DMS79 (cell line): ENCODE data around the gene SSTR5.

Source experiments
- DNase-seq: peaks from one replicate; lab custom pipeline; 2025; lab: John Stamatoyannopoulos, UW

The SSTR5 gene

DNA sequence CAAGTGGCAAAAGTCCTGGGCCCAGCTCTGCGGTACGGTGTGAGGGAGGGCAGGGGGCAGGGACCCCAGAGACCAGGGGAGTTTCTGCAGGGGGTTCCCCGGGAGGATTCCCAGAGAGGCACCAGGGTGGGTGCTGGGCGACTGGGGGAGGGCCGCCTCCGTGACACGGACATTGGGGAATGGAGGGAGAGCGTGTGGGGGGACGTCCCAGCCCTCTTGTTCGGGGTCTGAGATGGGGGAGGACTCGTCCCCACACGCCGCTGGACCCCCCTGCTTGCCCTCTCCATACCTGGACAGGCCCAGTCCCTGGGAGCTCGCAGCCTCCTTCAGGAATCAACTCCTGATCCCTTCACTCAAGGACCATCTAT lies 49.8 kb downstream of the SSTR5 start:
- no peak for DNase-seq

DNA sequence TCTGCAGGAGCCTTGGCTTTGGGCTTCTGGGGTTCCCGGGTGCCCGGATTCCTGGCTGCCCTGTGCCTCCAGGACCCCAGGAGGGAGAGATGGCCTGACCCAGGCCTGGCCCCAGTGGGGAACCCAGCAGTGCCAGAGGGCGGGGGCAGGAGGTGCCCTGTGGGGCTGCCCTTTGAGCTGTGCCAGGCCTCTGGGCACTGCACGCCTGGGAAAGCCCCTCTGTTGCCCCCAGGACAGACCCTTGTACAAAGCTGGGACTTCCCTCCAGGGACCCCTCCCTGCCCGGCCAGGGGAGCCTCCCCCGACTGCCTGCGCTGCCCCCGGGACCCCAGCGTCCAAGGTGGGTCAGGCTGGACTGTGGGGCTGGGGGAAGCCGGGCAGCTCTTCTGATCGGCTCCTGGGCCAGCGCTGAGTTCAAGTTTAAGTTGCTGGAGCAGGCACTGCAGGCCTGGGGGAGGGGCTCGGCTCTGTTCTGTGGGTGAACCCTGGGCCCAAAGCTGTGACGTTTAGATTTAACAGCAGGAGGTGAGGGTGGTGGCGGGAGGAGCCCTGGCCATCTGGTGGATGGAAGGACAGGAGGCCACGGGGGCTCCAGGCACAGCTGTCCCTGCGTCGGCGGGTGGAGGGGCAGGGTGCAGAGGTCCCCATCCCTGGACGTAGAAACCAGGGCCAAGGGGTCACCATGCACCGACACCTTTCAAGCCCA lies 51.1 kb downstream of the SSTR5 start:
- no peak for DNase-seq

DNA sequence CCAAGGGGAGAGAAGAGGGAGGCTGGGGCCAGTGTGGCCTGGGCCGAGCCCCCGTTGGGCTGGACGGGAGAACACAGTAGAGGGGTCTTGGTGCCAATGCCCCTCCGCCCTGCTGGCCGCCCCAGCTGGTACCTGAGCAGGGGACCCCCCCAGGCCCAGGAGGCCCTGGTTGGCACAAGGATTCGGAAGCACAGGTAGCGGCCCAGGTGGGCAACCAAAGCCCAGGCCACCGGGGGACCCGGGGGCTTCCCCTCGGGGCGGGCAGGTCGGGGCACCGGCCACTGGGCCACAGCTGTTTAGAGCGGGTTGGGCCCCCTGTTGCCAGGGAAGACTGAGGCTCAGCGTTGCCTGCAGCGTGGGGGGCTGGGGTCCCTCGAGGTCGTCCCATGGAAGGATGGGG lies 51.7 kb downstream of the SSTR5 start:
- no peak for DNase-seq

DNA sequence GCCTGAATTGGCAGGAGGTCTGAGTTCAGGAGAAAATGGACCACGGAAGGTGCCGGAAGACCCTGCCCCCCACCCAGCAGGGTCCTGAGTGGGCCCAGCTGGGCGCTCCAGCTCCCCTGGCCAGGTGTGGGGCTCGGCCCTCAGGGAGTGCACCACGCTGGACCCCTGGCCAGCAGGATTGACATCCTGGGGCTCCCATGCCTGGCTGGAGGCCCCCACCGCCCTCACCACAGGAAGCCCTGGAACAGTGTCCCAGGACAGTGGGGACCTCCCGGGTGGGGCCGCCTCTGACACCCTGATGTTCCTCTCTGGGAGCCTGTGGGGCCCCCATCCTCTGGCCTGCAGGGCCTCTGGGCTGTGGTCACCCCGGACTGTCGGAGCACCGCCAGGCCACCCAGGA lies 52.2 kb downstream of the SSTR5 start:
- DNase-seq, result no peak

DNA sequence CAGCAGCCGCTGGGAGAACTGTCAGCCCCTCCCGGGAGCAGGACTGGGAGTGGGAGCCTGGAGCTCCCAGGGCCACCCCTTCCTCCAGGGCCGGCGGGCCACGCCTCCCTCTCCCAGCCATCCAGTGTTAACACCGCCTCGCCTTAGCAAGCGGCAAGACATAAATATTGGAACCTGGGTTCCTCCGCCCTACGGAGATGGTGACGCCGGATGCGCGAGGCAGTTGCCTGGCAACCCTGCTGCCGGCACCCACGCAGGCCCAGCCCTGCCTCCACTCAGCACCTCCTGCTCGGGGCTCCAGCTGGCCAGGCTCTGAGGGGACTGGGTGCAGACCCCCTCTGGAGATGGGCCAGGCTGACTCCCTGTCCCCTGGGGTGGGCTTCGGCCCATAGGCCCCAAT lies 52.9 kb downstream of the SSTR5 start:
- peak; percentile 24 for DNase-seq

DNA sequence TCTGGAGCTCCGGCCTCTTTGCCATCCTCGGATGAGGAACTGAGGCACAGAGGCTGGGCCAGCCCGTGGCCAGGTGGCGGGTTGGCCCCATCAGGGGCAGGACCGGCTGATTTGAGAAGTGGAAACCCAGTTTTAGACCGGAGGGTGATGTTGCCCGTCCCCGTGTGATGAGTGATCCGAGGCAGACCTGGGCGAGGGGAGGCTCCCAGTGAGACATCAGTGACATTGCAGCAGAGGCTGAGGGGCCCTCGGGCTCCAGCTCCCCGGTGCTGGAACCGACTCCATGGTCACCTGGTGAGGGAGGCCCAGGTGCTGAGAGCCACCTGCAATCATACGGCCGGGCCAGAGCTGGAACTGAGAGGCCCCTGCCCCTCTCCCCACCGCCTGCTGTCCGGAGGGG lies 53.5 kb downstream of the SSTR5 start:
- no peak for DNase-seq

DNA sequence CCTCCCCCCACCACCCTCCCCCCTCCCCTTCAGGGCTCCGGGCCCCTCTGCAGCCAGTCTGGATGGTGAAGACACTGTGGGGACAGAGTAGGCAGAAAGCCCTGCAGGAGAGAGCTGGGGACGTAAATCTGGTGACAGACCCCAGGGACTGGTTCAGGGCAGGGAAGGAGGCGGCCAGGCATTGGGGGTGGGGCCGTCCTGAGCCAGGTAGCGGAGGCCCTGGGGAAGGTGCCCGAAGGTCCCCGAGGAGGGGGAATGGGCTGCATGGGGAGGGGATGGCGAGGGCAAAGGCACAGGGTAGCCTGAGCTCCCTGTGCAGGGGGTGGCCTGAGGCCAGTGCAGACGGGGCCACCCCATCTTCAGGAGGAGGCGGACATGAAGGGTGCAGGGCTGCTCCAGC lies 54.0 kb downstream of the SSTR5 start:
- DNase-seq, result no peak

DNA sequence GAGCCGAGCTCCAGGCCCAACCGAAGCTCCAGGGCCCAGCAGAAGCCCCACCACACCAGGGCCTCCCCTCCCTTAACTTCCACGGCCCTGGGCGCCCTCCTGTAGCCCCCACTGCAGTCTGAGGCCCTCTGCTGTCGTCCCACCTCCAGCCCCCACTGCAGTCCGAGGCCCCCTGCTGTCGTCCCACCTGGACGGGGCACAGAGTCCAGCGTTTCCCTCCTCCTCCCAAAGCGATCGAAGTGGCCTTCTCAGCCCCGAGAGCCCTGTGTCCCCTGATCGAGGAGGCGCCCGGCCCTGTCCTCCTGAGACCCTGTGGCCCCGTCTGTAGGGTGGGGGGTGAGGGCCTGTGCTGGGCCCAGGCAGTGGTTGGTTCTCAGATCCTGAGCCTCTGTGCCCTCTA lies 54.6 kb downstream of the SSTR5 start:
- no peak for DNase-seq

DNA sequence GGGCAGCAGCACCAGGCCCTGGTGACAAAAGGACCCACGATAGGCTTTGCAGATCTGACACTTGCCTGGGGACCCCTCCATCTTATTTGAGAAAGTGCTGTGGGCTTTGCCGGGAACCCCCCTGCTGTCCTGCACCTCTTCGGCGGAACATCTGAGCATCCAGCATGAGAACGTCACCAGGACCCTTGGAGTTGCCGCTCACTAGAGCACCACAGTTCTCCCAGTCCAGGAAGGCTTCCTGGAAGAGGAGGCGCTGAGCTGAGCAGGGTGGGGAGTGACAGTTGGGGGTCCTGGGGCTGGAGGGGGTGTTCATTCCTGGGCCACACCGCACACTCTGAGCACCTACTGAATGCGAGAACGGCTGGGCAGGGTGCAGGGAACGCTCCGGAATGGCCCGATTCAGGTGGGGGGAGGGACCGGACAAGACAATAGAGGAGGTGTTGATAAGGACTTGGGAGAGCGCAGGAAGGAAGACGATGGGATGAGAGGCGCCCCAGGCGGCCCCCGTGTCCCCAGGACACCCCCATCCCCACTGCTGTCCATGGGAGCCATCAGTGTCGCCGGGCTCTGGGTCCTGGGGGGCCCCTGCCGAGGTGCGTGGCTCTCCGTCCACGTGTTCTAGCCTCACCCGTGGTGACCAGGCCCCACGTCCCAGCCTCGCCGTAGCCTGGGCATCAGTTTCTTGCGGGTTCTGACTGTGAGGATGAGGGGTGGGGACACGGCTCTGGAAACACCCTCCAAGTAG lies 55.6 kb downstream of the SSTR5 start:
- DNase-seq, result no peak

DNA sequence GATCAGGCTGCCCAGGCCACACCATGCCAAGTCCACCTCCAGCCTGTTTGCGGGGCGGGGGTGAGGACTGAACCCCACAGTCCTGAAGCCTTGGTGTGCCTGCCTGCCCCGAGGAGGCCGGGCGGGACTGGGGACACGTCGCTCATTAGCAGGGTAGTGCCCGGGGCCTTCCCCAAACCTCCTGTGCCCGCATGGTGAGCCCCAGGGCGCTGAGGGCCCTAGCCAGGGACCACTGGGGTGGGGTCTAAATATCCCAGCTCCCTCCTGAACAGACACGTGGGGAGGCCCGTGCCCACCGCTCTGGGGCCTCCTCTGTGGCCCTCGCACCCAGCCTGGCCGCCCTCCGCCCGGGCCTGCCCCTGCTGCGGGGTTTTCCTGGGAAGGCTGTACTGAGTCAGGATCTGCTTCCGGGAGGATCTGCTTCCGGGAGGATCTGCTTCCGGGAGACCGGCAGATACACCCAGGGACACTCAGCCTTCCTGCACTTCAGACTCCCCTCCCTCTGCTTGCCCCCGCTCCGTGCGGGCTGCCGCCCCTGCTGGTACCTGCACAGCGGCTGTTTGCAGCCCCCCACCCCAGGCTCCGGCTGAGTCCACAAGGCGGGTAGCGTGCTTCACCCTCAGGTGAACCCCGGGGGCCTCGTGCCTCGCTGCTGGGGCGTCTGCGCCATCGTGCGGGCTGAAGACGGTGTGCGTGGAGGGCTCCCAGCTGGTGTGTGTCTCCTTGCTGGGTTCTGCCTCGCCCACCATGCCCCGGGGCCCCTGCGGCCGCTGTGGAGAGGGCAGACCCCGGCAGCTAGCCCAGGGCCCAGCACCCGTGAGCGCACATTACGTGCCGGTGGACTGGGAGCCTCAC lies 56.8 kb downstream of the SSTR5 start:
- DNase-seq, result no peak

DNA sequence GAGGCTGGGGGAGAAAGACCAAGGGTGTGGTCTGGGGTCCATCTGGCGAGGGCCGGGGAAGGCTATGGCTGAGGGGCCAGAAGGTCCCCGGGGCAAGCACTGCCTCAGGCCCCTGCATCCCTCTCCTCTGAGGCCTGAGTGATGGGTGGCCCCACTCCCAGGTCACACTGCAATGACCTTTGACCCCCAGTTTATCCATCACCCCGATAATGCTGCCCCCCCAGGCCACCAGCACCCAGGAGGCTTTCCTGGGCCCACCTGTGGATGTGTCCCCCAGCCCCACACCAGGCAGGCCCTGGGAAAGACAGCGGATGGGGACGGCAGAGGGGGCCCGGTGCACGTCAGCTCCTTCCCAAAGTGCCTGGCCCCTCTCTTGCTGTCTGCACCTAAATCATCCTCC lies 57.8 kb downstream of the SSTR5 start:
- no peak for DNase-seq
